AG20443 (cell line): Measurements from ENCODE around the gene TAF1A.
"Not testable (repeated sequence)": the region's sequence is repeated elsewhere in the genome, so short reads cannot be mapped to it uniquely, and the experiment has no call there.

ENCODE experiments used
- DNase-seq: peaks from one replicate; pipeline ENCODE4 v3.0.0; 2012; ENCODE audit warnings: low spot score, mixed read lengths

Gene TAF1A

DNA sequence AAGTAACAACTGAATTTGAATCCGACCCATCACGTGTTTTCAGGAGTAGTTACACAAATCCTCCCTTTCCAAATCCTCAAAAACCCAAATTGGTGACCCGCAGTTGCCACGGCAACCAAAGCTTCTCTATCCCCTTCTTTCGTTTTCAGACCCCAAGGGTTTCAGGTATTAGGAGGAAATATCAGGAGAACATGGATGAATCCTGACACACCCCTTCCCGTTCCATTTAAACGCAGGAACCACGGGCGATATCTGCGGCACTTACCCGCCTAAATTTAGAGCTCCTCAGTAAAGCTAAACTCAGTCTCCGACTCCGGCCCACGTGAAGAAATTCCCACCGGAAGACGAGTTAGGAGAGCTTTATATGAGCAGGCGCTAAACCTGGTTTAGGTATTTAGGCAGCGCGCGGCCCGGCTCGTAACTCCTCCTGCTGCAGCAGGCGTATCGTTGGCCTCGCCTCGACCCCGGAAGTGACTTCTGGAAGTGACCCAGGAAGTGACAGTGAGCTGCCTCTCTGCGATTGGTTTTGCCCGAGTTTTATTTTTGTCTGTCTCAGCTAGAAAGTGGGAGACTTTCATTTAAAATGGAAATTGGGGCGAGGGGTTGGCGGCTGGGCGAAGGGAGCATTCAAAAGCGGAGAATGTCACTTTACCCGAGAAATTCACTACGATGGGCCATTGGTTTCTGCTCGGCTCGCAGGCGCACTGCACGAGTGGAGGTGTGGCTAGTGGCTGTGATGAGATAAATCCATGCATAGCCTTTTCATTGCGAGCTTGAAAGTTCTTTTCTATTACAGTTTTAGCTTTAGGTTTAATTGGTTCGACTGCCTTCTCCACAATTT, at the start of gene TAF1A:
Gene TAF1A, minus strand, starts transcription at position 472 of the 841 bp plus-strand sequence.
- DNase-seq = peak; percentile 93

DNA sequence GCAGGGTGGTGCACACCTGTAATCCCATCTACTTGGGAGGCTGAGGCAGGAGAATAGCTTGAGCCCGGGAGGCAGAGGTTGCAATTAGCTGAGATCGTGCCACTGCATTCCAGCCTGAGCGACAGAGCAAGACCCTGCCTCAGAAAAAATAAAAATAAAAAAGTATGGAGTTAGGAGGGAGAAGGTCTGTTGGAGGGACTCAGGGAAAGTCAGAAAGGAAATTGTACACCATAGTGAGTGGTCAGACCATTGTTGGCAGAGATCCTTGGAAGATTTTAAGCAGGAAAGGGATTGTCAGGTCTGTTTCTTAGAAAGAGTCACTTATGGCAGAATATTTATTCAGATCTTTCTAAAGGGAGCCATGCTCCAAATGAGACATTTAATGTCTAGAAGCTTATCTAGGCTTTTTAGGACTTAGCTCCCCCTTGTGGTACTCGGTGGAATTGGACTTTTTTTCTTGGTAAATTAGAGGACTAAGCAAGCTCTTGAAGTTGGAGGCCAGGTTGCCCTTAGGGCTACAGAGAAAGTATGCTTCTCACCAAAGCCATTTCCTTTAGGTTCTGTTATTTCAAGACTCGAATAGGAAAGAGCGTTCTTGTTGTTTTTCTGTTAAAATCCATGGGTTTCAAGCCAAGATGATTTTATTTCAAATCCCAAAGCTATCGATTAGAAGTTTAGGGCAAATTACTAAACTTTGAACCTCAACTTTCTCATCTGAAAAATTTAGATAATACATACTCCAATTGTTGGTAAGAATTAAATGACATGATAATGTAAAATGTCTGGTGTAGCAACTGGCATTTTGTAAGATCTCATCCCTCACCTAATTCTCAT, 44.7 kb upstream of the TAF1A start:
- peak; percentile 68 for DNase-seq

DNA sequence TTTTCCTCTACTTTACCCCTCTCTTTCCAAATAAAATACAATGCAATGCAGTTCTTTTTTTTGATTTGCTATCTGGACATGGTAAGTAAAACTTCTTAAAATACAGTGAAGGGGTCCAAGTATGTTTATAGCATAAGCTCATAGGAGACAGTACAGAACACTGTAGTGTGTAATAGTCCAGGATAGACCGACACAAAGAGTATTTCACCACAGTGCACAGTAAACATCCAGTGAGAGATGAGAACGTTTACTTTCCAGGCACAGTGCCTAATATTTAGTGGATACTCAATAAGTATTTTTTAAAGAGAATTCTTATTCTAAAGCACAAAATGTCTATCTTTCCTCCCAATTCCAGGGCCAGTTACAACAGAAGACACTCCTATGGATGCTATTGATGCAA, 43.0 kb upstream of the TAF1A start:
- no peak for DNase-seq

DNA sequence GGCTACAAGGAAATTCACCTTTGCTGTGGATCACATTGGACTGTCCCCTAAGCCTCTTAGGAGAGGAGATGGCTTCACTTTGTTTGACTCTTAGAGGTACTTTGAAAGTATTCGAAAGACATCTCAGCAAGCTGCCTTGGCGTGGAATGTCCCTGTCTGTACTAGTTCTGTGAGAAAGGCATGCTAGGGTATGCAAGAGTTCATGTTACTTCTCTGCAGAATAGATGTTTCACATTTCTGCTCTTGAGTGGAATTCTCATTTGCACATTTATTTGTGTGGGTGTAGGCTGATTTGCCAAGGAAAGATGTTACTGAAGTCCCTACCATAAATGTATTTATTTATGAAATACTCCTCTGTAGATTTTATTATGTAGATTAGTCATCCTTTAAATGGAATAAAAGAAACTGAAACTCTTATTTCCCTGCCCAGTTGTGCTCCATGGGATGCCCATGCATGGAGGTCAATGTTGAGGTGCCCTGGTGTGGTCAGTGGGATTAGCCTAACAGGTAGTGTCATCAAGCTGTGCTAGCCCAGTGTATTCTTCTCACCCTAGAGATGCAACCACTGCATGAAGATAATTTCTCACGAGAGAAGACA, 42.0 kb upstream of the TAF1A start:
- DNase-seq = no peak

DNA sequence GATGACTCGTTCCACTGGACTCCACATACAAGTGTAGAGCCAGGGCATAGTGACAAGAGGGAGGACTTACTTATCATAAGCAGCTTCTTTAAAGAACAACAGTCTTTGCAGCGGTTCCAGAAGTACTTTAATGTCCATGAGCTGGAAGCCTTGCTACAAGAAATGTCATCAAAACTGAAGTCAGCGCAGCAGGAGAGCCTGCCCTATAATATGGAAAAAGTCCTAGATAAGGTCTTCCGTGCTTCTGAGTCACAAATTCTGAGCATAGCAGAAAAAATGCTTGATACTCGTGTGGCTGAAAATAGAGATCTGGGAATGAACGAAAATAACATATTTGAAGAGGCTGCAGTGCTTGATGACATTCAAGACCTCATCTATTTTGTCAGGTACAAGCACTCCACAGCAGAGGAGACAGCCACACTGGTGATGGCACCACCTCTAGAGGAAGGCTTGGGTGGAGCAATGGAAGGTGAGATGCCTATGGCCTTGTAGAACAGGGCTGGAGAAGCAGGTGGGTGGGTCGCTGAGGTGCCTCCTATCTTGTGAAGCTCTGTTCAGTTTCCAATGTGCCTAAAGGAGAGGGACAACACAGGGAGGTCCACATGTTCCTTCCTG, 40.3 kb upstream of the TAF1A start:
- peak; percentile 18 for DNase-seq

DNA sequence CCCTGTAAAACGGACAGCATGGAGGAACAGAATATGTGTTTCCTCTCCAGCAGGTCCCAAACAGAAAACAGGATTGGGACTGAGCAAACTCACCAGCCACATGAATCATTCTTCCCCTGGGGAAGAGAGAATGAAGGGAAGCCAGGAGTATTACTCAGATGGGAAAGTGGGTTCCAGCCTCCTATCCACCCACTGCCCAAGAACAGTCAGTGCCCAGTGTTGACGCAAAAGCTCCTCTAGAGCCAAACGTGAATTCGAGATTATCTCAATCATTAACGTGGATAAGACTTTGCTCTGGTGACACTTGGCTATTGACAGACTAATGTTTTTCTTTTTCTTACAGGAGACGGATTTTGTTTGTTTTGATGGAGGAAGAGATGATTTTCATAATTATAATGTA, 37.5 kb upstream of the TAF1A start:
- peak; percentile 67 for DNase-seq

DNA sequence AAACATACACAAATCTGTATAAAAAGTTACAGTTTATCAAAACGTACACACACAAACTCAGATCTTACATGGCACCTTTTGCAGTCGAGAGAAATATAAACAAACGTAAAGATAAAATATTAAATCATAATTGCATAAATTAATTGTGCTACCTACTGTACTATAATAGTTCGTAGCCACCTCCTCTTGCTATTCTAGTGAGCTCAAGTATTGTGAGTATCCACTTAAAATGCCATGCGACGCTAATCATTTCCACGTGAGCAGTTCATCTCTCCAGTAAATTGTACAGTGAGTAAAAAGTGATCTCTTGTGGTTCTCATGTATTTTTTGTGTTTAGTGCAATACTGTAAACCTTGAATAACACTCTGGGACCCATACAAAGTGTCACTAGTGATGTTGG, 34.5 kb upstream of the TAF1A start:
- DNase-seq = no peak

DNA sequence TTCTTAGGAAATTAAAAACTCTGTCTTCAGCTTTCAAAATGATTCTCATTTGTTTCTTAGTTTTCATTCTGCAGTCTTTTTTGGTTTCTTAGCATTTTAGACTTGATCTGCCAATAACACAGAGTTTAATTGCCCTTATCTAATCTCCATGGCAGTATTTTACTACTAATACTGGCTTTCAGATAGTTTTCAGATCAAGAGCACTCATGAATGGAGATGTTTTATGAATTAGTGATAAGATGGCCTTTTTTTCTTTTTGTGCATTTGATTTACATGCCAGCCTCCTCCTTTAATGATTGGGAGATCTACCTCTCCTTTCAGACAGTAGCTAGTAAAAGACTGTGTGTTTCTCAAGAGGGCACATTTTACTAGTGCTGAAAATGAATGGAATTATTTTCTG, 33.7 kb upstream of the TAF1A start:
- no peak for DNase-seq

DNA sequence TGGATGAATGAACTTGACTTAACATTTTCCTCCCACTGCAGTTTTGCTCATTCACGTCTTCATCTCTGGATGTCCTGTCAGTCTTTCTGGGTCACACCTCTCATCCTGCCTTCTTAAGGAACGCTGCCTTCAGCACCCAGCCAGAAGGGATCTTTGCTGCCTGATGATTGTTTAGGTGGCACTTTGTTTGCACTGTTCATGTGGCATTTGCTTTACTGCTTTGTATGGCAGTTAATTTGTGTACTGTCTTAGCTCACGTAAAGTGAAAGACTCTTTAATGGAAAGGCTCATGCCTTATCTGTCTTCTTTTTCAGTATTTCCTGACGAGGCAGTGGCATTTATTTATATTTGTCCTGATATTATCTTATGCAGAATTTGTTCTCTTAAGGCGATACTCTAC, 33.0 kb upstream of the TAF1A start:
- DNase-seq = no peak

DNA sequence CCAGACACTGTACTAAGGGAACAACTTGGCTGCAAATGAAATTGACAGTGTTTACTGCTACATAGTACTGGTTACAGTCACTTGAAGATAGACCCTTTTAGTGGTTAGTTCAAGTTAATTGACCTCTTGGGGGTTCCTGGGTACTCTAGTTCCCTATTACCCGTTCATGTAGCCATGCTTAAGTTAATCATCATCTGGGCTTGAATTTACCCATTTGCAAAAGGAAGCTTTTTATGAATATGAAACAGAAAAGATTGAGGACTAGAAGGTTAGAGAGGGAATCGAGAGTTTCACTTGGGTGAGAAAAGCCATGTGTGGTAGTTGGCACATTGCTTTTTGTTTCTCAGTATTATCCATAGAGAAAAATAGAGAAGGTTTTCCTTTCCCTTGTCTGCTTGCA, 30.8 kb upstream of the TAF1A start:
- DNase-seq = no peak

DNA sequence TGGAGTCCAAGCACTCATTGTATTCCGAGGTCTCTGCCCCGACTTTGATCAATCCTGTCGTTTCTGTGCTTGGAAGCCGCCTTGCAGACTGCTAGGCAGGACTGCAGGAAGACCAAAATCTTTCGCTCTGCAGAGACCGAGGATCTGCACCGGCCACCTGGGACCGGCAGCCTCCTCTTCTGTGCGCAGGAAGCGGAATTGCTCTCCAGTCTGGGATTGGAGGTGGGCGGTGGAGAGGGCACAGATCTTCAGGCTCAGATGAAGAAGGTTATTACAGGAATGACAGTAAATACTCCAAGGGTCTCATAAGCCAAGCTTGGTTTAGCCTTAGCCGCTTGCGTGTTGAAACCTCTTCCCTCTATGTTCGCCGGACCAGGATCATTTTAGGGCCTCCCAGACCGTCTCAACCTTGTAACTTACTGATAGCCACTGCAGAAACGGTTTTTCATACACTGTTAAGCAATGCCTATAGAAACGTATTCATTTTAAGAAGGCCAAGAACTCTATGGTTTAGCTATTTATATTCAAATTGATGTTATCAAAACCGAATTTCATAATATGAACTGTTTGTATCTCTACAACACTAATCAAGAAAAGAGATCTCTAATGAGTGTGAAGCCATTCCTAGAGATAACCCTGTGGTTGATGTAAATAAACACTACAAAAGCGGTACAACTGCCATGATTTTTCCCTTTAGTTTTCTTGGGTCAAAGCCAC, 29.3 kb upstream of the TAF1A start:
- peak; percentile 35 for DNase-seq

DNA sequence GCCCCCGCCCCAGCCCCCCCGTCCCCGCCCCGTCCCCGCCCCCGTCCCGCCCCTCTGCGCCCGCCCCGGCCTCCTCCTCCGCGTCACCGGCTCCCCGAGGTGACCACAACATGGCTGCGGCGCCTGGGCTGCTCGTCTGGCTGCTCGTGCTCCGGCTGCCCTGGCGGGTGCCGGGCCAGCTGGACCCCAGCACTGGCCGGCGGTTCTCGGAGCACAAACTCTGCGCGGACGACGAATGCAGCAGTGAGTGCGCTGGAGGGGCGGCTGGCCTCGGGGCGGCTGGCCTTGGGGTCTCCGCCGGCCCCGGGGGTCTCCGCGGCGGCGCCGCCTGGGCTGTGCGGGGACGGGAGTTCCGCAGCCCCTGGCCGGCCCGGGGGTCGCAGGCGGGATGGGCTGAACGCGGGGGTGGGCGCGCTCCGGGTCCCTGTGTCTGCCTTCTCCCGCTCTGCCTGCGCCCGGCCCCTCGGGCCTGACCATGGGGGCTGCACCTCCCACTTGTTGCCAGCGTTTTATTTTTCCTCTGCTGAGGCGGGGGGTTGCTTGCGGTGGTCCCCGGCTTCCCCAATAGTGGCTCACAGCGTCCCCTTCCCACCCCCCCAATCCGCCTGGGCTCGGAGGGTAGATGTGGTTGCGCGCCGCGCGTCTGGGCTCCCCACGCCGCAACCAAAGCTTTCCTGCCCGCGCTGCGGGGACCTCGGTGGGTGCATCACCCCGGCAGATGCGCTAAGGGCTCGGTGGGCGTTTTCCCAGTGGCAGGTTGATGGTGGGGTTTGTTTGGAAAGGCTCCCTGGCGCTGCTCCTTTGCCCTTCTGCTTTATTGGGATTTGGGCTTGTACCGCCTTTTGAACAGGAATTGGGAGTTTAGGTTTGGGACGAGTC, 28.5 kb upstream of the TAF1A start, which contains the start of gene MIA3:
Gene MIA3, plus strand, starts transcription at position 97 of the 879 bp plus-strand sequence. Its CDS starts 14 bp downstream, at position 111.
- DNase-seq = peak; percentile 95

DNA sequence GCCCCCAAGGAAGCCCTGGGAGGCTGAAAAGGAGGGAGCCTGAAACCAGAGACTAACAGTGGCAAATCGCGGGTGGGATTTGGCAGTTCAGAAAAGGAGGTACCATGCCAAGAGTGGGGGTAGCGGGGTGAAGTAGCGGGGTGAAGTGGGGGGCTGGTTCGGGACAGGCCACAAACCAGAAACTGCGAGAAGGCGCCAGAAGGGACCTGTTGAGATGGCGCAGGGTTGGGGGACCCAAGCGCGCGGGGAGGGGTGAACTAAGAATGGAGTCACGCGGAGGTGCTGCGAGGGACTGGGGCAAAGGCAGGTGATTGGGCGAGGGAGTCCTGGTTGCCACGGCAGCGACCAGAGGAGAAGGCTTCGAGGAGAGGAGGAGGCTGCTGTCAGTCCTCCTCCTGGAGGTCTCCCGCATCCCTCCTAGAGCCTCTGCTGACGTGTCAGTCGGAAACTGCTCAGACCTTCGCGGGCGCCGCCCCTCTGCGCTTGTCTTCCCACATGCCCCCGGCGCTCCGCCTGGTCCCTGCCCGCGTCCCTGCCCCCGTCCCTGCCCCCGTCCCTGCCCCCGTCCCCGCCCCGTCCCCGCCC, 27.7 kb upstream of the TAF1A start:
- peak; percentile 94 for DNase-seq

DNA sequence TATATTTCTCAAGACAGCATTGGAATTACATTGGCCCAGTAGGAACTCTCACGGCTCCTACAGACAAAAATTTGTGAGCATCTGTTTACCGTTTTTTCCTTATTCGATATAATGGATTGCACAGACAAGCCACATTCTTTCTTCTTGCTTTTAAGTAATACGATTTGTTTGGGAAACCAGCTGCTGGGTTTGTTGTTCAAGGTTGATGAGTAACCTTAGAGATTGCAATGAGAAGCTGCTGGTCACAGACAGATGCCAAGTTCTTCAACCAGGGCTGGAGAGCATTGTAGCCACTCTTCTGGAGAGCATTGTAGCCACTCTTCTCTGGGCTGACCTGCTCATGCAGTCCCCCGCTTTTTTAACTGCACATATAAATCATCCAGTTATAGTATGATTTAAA, 26.8 kb upstream of the TAF1A start:
- DNase-seq = peak; percentile 80

DNA sequence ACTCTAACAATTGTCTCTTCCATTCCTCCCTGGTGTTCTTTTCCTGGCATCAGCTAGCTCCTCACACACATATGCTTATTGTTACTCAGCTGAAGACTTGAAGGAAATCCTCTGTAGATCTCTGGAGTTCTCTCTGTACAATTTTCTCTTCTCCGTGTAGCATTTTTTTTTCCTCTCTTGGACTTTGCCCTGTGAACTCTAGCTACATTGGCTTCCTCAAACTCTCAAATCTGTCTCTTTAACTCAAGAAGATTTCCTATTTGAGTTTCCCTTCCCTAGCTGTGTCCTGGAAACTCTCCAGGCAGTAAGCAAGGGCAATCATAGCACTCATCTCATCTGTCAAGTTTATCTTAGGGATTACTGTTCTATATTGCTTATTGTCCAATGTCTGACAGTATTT, 23.9 kb upstream of the TAF1A start:
- DNase-seq = no peak

DNA sequence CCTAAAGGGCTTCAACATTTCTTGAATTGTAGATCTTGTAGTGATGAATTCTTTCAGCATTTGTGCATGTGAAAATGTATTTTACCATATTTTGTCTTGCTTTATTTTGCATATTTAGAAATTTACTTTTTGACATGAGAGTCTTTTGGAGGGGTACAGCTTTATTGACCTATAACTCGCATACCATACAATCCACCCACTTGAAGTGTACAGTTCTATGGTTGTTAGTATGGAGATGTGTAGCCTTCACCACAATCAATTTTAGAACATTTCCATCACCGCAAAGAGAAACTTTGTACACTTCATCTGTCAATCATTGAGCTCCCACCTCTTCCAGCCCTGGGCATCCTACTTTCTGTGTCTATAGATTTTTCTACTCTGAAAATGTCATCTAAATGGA, 21.0 kb upstream of the TAF1A start:
- no peak for DNase-seq

DNA sequence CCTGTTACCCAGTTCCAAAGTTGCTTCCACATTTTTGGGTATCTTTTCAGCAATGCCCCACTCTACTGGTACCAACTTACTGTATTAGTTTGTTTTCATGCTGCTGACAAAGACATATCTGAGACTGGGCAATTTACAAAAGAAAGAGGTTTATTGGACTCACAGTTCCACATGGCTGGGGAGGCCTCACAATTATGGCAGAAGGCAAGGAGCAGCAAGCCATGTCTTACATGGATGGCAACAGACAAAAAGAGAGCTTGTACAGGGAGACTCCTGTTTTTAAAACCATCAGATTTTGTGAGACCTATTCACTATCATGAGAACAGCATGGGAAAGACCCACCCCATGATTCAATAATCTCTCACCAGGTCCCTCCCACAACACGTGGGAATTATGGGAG, 19.4 kb upstream of the TAF1A start:
- not testable (repeated sequence) for DNase-seq

DNA sequence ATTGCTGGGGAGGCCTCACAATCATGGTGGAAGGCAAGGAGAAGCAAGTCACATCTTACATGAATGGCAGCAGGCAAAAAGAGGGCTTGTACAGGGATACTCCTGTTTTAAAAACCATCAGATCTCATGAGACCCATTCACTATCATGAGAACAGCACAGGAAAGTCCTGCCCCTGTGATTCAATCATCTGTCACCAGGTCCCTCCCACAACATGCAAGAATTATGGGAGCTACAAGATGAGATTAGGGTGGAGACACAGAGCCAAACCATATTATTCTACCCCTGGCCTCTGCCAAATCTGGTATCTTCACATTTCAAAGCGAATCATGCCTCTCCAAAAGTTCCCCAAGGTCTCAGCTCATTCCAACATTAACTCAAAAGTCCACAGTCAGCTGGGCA, 17.0 kb upstream of the TAF1A start:
- no peak for DNase-seq

DNA sequence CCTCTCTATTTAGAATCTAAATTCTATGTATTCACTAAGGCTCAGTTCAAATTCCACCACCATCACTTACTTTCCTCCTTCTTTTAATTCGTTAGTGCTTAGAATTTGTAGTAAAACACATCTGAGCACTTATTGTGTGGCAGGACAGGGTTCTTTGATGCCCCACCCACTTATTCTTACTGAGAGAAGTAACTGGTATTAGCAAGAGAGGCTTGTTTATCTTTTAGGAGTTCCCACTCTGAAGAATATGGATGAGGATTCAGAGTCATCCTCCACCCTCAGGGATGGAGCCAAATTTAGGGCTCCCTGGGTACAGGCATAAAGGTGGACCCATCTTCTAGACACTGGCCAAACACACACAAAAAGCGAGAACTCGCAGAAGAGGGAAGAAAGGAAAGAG, 11.5 kb upstream of the TAF1A start:
- no peak for DNase-seq

DNA sequence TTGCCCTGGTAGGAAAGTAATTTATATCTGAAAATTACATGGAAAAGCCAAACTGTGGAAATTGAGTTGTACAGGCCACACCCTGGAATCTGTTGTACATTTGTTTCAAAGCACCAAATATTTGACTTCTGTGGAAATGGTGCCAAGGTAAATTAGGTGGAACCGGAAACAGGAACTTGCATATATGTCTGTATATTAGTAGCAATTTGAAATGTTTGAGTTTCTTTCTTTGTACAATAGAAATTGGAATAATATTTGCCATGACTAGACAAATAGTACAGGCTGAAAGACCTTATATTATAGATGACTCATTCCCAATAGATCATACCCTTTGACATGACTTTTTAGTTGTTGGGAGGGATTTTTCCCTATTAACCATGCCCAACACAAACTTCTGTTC, 10.5 kb upstream of the TAF1A start:
- no peak for DNase-seq
